HG03439 (cell line): ENCODE results near the gene SLC12A8.

ENCODE experiments used
- ATAC-seq: cut with Tn5 transposase; IDR thresholded peaks from one replicate; pipeline ENCODE4 v1.9.1; 2021; ENCODE audit warnings: mild to moderate bottlenecking, moderate library complexity; ENCODE audit not compliant: unreplicated experiment

SLC12A8 gene

DNA sequence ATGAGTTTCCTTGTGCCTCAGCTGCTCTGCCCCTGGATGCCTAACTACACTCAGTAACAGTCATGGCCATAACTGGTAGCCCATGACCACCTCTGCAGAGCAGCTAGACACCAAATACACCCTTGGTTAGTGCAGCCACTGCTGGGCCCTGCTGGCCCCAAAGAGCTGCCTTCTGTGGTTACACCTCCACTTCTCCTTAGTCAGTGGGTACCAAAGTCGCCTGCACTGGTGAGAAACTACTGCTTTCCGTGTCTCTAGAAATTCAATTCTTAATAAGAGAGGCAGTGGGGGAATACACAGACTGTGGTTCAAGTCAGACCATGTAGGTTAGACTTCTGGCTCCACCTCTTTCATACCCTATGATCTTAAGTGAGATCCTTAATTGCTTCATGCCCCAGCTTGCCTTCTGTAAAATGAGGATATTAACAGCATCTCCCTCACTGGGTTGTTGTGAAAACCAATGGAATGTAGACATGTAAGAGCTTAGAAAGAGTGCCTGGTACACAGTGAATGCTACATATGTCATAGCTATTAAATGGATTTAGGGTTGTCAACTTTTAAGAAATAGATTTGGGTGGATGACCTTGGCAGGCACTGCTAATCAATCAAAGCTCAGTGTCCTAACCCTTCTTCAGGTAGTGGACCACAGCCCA lies 174.9 kb downstream of the SLC12A8 start:
- no peak for ATAC-seq

- ATAC-seq = peak; percentile 77
Measured at GRCh38 chr3:125035217-125035616, 177.3 kb downstream of the SLC12A8 start.

DNA sequence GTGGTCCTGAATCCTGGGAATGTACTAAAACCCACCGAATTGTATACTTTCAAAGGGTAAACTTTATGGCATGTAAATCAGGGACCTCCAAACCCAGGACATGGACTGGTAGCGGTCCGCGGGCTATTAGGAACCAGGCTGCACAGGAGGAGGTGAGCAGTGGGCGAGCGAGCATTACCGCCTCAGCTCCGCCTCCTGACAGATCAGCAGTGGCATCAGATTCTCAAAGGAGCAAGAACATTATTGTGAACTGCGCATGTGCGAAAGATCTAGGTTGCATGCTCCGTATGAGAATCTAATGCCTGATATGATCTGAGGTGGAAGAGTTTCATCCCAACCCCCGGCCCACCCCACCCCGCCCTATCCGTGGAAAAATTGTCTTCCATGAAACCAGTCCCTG lies 178.9 kb downstream of the SLC12A8 start:
- ATAC-seq = no peak

DNA sequence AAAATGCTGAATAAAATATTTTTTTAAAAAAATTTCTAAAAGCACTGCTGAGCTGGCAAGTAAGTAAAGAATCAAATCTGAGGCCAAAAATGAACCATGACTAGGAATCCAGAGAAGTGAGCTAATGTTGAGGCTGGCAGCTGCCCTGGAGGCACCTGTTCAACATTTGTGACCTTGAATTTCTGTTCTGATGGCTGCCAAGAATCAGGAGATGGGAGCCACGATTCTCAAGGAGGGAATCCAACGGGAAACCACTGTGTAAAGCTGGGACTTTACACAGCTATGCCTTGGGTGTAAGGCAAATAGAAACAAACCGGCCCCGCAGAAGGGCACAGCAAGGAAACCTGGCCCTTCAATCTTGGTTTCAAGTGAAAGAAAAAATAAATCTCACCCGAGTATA lies 179.4 kb downstream of the SLC12A8 start:
- no peak for ATAC-seq

DNA sequence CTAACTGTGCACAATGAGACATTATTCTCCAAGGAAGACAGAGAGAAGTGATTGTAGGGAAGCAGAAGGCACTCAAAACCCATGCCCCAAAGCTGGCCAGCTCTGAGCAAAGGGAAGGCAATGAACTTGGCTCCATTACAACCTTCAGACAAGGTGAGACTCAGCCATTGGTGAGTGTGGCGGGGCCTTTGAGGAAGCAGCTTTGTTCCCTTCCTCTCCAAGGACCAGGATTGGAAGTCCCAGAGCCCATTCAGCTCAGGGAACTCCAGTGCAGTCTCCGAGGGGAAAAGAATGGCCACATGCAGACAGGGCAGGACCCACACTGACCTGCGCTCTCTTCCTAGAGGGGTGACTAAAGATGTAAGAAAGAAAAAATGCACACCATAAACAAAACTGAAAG lies 179.9 kb downstream of the SLC12A8 start:
- no peak for ATAC-seq
